H9 (cell line): Measurements from ENCODE around the gene PLEKHG1. TPM values are rescaled to one million over a fixed set of nuclear protein-coding genes. Genes with fewer than 3 reads are reported as not detected.

ENCODE experiments used
- DNase-seq: peaks from one replicate; pipeline ENCODE4 v3.0.0-alpha.2; 2017
- H2AFZ ChIP-seq: one replicate; pipeline ENCODE4 v1.6.1; 2013; ENCODE audit warnings: mild to moderate bottlenecking, low read length, control low read depth, moderate library complexity
- H2AK5ac ChIP-seq: 2 replicates; pipeline ENCODE4 v1.6.1; 2013; ENCODE audit warnings: low read length, control low read depth, mixed read lengths; ENCODE audit not compliant: insufficient read length
- H2BK120ac ChIP-seq: one replicate; pipeline ENCODE4 v1.6.1; 2013; ENCODE audit warnings: low read depth, mild to moderate bottlenecking, low read length, control low read depth, inconsistent platforms; ENCODE audit not compliant: poor library complexity, severe bottlenecking
- H2BK12ac ChIP-seq: 2 replicates; pipeline ENCODE4 v1.6.1; 2013; ENCODE audit warnings: low read length, control low read depth, mixed read lengths, low read depth; ENCODE audit not compliant: insufficient read length
- H2BK15ac ChIP-seq: 2 replicates; pipeline ENCODE4 v1.6.1; 2013; ENCODE audit warnings: low read depth, low read length, control low read depth
- H2BK20ac ChIP-seq: one replicate; pipeline ENCODE4 v1.6.1; 2013; ENCODE audit warnings: low read depth, mild to moderate bottlenecking, low read length, control low read depth, inconsistent platforms; ENCODE audit not compliant: poor library complexity, severe bottlenecking
- H2BK5ac ChIP-seq: 2 replicates; pipeline ENCODE4 v1.6.1; 2013; ENCODE audit warnings: low read length, control low read depth, mixed read lengths; ENCODE audit not compliant: insufficient read length
- H3K14ac ChIP-seq: 2 replicates; pipeline ENCODE4 v1.6.1; 2013; ENCODE audit warnings: low read length, control low read depth; ENCODE audit not compliant: insufficient read depth
- H3K18ac ChIP-seq: 2 replicates; pipeline ENCODE4 v1.6.1; 2013; ENCODE audit warnings: low read depth, mild to moderate bottlenecking, mixed read lengths, low read length, control low read depth; ENCODE audit not compliant: insufficient read length
- H3K23ac ChIP-seq: 2 replicates; pipeline ENCODE4 v1.6.1; 2013; ENCODE audit warnings: low read length, control low read depth, mixed read lengths, low read depth; ENCODE audit not compliant: insufficient read length
- H3K23me2 ChIP-seq: 2 replicates; pipeline ENCODE4 v1.6.1; 2013; ENCODE audit warnings: low read depth, mild to moderate bottlenecking, mixed read lengths, low read length, control low read depth; ENCODE audit not compliant: insufficient read length, poor library complexity, severe bottlenecking
- H3K27ac ChIP-seq: 2 replicates; pipeline ENCODE4 v1.5.1; 2013; ENCODE audit warnings: low read length, control low read depth, mixed read lengths, low read depth; ENCODE audit not compliant: insufficient read length
- H3K27me3 ChIP-seq: 2 replicates; pipeline ENCODE4 v1.6.1; 2013; ENCODE audit warnings: low read length, control low read depth, inconsistent platforms; ENCODE audit not compliant: insufficient read depth
- H3K4ac ChIP-seq: 2 replicates; pipeline ENCODE4 v1.6.1; 2013; ENCODE audit warnings: low read depth, mild to moderate bottlenecking, control low read depth, inconsistent platforms, low read length, moderate library complexity
- H3K4me1 ChIP-seq: 2 replicates; pipeline ENCODE4 v1.6.1; 2013; ENCODE audit warnings: low read length, control low read depth, inconsistent platforms; ENCODE audit not compliant: insufficient read depth
- H3K4me2 ChIP-seq: 2 replicates; pipeline ENCODE4 v1.6.1; 2013; ENCODE audit warnings: low read length, control low read depth, mixed read lengths; ENCODE audit not compliant: insufficient read length, insufficient read depth
- H3K56ac ChIP-seq: 2 replicates; pipeline ENCODE4 v1.6.1; 2013; ENCODE audit warnings: low read depth, mild to moderate bottlenecking, mixed read lengths, low read length, control low read depth; ENCODE audit not compliant: insufficient read length
- H3K79me1 ChIP-seq: 2 replicates; pipeline ENCODE4 v1.6.1; 2013; ENCODE audit warnings: low read depth, mild to moderate bottlenecking, moderate library complexity, low read length, control low read depth, inconsistent platforms; ENCODE audit not compliant: insufficient read depth, poor library complexity, severe bottlenecking
- H3K79me2 ChIP-seq: 2 replicates; pipeline ENCODE4 v1.6.1; 2013; ENCODE audit warnings: low read length, control low read depth, inconsistent platforms; ENCODE audit not compliant: insufficient read depth
- H3K9ac ChIP-seq: 2 replicates; pipeline ENCODE4 v1.6.1; 2013; ENCODE audit warnings: low read length, control low read depth, mixed read lengths; ENCODE audit not compliant: insufficient read length; ENCODE audit errors: extremely low read depth
- H3K9me3 ChIP-seq: one replicate; pipeline ENCODE4 v1.6.1; 2013; ENCODE audit warnings: low read depth, low read length, inconsistent platforms; ENCODE audit not compliant: control insufficient read depth
- H3T11ph ChIP-seq: one replicate; pipeline ENCODE4 v1.6.1; 2013; ENCODE audit warnings: mild to moderate bottlenecking, low read length, control low read depth, inconsistent platforms
- H4K20me1 ChIP-seq: one replicate; pipeline ENCODE4 v1.6.1; 2013; ENCODE audit not compliant: control insufficient read depth, insufficient read length, insufficient read depth
- H4K5ac ChIP-seq: 2 replicates; pipeline ENCODE4 v1.6.1; 2013; ENCODE audit warnings: low read depth, mild to moderate bottlenecking, mixed read lengths, low read length, control low read depth; ENCODE audit not compliant: insufficient read length
- H4K8ac ChIP-seq: replicated peaks from 2 replicates; pipeline ENCODE4 v1.6.1; 2013; ENCODE audit warnings: low read length, control low read depth, mixed read lengths, low read depth; ENCODE audit not compliant: insufficient read length
- H4K91ac ChIP-seq: 2 replicates; pipeline ENCODE4 v1.6.1; 2013; ENCODE audit warnings: low read depth, mild to moderate bottlenecking, moderate library complexity, mixed read lengths, low read length, control low read depth; ENCODE audit not compliant: insufficient read length
- H3K27ac Mint-ChIP-seq, 3 experiments: 2 replicates in 2 of 3; 3 replicates in 1 of 3; pipeline ENCODE4 v1.8.0; 2020 to 2021; ENCODE audit warnings: mixed read lengths in 3 of 3, mild to moderate bottlenecking in 1 of 3, moderate library complexity in 1 of 3
- H3K27me3 Mint-ChIP-seq: 2 replicates; pipeline ENCODE4 v1.8.0; 2021; ENCODE audit warnings: low read depth, mild to moderate bottlenecking, moderate library complexity, mixed read lengths
- H3K36me3 Mint-ChIP-seq, 3 experiments: 2 replicates in 2 of 3; 3 replicates in 1 of 3; pipeline ENCODE4 v1.8.0; 2020 to 2021; ENCODE audit warnings: low read depth in 3 of 3, mixed read lengths in 3 of 3; ENCODE audit not compliant: insufficient read depth in 1 of 3
- H3K4me1 Mint-ChIP-seq, 2 experiments: 2 replicates each; pipeline ENCODE4 v1.8.0; 2020; ENCODE audit warnings: mixed read lengths in 2 of 2
- H3K4me3 Mint-ChIP-seq, 2 experiments: 2 replicates in 1 of 2; 3 replicates in 1 of 2; pipeline ENCODE4 v1.8.0; 2020 to 2021; ENCODE audit warnings: mild to moderate bottlenecking in 2 of 2, mixed read lengths in 2 of 2, moderate library complexity in 1 of 2
- H3K9me3 Mint-ChIP-seq, 2 experiments: 2 replicates in 1 of 2; 3 replicates in 1 of 2; pipeline ENCODE4 v1.8.0; 2020; ENCODE audit warnings: mild to moderate bottlenecking in 2 of 2, mixed read lengths in 2 of 2, moderate library complexity in 1 of 2
- CTCF ChIP-seq: fragments of 200-600 bp; sonication (generic); conservative IDR thresholded peaks from 3 replicates; pipeline ENCODE4 v1.8.0; 2021; ENCODE audit warnings: antibody characterized with exemption, mild to moderate bottlenecking
- WGBS: extraction: QIAGEN DNeasy Blood & Tissue Kit; methylation state at CpG from one replicate; pipeline ENCODE4 v1.1.7; 2013; ENCODE audit warnings: missing lambda C conversion rate, low lambda C conversion rate, mixed read lengths; ENCODE audit not compliant: insufficient read length; ENCODE audit errors: extremely low coverage; 5-methylcytosine and 5-hydroxymethylcytosine counted together
- total RNA-seq: library from RNA; stranded (reverse); gene quantifications from 2 replicates; pipeline ENCODE4 v1.2.1, GENCODE V29; 2021

PLEKHG1 gene
- total RNA-seq, 1 experiment from 2014 or later: 1.0 TPM

DNA sequence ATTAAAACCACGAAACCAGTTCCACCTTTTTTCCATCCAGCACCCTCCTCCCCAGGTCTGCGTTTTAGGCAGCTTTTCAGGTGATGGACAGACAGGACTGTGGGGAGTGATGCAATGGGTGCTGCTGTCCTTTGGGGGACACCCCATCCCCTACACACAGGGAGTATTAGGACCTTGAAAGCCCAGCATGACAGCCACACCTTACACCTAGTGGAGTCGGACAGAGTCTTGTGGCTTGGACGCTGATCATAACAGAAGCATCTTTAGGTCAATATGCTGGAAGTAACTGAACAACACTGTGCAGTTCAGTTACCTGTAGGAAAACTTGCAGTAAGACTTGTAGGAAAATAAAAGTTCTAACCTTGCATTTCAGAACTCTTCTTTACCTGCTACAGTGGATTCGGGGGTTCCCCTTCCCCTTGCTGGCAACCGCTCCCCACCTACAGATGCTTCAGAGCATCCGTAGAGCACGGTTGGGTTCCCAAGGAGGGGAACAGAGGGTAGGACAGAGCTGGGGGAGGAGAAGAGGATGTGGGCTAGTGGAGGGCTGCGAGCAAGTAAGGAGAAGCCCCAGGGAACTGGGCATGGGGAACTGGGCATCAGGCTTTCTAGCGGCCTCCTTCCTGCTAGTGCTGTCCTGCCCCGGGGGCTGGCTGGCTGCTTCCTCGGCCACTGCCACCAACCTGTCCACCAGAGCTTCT lies 31.7 kb downstream of the PLEKHG1 start:
- TF ChIP-seq CTCF: no peak
- H2BK120ac ChIP-seq: no peak overlapping the region
- no peaks in the 10 kb centered on the region for H3K27me3 ChIP-seq
- H3K23me2 ChIP-seq: no peaks in the 10 kb centered on the region
- Mint-ChIP-seq H3K27ac (no peak overlapping the region; a peak in 1 of 7 replicates), H3K4me3 (no peak overlapping the region), H3K27me3 (peaks cover 5% of the 10 kb centered on the region), H3K9me3 (0 out of 5 replicates have a peak, but pooled peaks cover 0 to under 1% of the 10 kb centered on the region in 2 experiments), H3K36me3 (no peaks in the 10 kb centered on the region), H3K4me1 (peaks cover 0 to 3% of the 10 kb centered on the region in 2 experiments; a peak in 2 of 4 replicates)
- no peak overlapping the region for H3K4ac ChIP-seq
- H2BK12ac ChIP-seq: no peak overlapping the region
- no peak overlapping the region for H3K56ac ChIP-seq
- no peak overlapping the region for H2BK5ac ChIP-seq
- no peak overlapping the region for H4K8ac ChIP-seq
- no peak overlapping the region for H3T11ph ChIP-seq
- H4K20me1 ChIP-seq: no peaks in the 10 kb centered on the region
- H3K14ac ChIP-seq: no peak overlapping the region; the same call in 1 of the 2 replicates
- no peak for DNase-seq
- H4K91ac ChIP-seq: no peak overlapping the region
- WGBS: no CpG with 5 or more reads among the region's 12 CpGs
- H3K79me1 ChIP-seq: no peaks in the 10 kb centered on the region
- no peaks in the 10 kb centered on the region for H3K79me2 ChIP-seq
- no peak overlapping the region for H3K18ac ChIP-seq
- H3K4me2 ChIP-seq: no peak overlapping the region
- no peak overlapping the region for H2BK20ac ChIP-seq
- no peak overlapping the region for H2BK15ac ChIP-seq
- H3K23ac ChIP-seq: no peak overlapping the region
- no peak overlapping the region for H2AK5ac ChIP-seq
- no peak overlapping the region for H2AFZ ChIP-seq
- no peaks in the 10 kb centered on the region for H3K4me1 ChIP-seq
- H4K5ac ChIP-seq: no peak overlapping the region
- H3K9ac ChIP-seq: no peak overlapping the region
- H3K27ac ChIP-seq: no peak overlapping the region
- no peaks in the 10 kb centered on the region for H3K9me3 ChIP-seq
